ENCODE data around the gene CAPN10.
A peak's percentile ranks its signal among the peaks of the same experiment; 100 is the strongest.
"Not testable (repeated sequence)": the region's sequence is repeated elsewhere in the genome, so short reads cannot be mapped to it uniquely, and the experiment has no call there.

The CAPN10 gene

GRCh38 chr2:240586198-240586918 is at the start of gene CAPN10:
Gene CAPN10, plus strand, starts transcription at chr2:240586734. Its CDS starts 178 bp downstream, at chr2:240586912.
- Mint-ChIP-seq H3K36me3 (ENCODE audit: low read depth) (peaks cover 11% of the 10 kb centered on the region), H3K27me3 (ENCODE audit: low read depth) (no peaks in the 10 kb centered on the region), H3K4me1 (ENCODE audit: low read depth) (peaks cover 33% of the 10 kb centered on the region), H3K4me3 (peak within 1 kb of the TSS; percentile 94), H3K27ac (peak within 1 kb of the TSS; percentile 90), H3K9me3 (no peaks in the 10 kb centered on the region)

DNA sequence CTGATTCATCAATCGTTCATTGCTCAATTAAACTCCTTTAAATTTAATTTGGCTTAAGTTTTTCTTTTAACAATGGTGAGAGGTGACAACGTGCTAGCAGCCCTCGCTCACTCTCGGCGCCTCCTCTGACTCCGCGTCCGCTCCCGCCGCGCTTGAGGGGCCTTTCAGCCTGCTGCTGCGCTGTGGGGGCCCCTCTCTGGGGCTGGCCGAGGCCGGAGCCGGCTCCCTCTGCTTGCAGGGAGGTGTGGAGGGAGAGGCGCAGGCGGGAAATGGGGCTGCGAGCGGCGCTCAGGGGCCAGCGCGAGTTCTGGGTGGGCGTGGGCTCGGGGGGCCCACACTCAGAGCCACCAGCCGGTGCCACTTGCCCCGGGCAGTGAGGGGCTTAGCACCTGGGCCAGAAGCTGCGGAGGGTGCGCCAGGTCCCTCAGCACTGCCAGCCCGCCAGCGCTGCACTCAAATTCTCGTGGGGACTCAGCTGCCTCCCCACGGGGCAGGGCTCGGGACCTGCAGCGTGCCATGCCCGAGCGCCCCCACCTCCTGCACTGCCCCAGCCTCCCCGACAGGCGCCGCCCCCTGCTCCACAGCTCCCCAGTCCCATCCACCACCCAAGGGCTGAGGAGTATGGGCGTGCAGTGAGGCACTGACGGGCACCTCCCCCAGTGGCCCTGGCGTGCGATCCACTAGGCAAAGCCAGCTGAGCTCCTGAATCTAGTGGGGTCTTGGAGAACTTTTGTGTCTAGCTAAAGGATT is 48.3 kb upstream of the CAPN10 start:
- Mint-ChIP-seq H3K27me3 (ENCODE audit: low read depth) (no peaks in the 10 kb centered on the region), H3K27ac (no peak overlapping the region), H3K36me3 (ENCODE audit: low read depth) (peaks cover 44% of the 10 kb centered on the region), H3K4me3 (no peak overlapping the region), H3K9me3 (peaks cover 10% of the 10 kb centered on the region), H3K4me1 (ENCODE audit: low read depth) (no peaks in the 10 kb centered on the region)

DNA sequence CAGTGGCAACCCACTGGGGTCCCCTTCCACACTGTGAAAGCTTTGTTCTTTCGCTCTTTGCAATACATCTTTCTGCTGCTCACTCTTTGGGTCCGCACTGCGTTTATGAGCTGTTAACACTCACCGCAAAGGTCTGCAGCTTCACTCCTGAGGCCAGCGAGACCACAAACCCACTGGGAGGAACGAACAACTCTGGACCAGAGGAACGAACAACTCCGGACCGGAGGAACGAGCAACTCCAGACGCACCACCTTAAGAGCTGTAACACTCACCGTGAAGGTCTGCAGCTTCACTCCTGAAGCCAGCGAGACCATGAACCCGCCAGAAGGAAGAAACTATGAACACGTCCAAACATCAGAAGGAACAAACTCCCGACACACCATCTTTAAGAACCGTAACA is 47.4 kb upstream of the CAPN10 start:
- not testable (repeated sequence) for H3K9me3 Mint-ChIP-seq; H3K4me3 Mint-ChIP-seq; H3K27me3 Mint-ChIP-seq (ENCODE audit: low read depth); H3K4me1 Mint-ChIP-seq (ENCODE audit: low read depth); H3K27ac Mint-ChIP-seq
- peaks cover 39% of the 10 kb centered on the region for H3K36me3 Mint-ChIP-seq (ENCODE audit: low read depth)

- no peak overlapping the region for H3K27ac Mint-ChIP-seq
- H3K4me1 Mint-ChIP-seq (ENCODE audit: low read depth) = no peaks in the 10 kb centered on the region
- peaks cover 39% of the 10 kb centered on the region for H3K36me3 Mint-ChIP-seq (ENCODE audit: low read depth)
- peaks cover 12% of the 10 kb centered on the region for H3K9me3 Mint-ChIP-seq
- no peak overlapping the region for H3K4me3 Mint-ChIP-seq
- no peaks in the 10 kb centered on the region for H3K27me3 Mint-ChIP-seq (ENCODE audit: low read depth)
These were observed 46.6 kb upstream of the CAPN10 start for GRCh38 chr2:240539906-240540305.

DNA sequence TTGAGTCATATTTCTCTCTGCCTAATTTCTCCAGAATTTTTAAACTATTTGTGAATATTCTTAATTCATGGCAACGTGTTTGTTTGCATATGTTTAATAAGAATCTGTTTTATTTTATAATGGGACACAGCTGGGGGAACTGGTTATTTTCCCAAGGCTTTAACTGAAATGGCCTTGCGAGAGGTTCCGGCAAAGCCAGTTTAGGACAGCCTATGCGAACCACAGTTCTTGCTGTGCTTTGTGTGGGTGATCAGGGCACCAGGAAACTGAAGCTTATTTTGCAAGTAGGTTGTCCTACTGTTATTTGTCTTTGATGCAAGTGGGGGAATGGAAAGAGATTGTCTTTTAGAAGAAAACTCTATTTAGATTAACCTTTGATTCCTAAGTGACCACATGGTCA is 35.2 kb upstream of the CAPN10 start:
- Mint-ChIP-seq H3K9me3 (peaks cover 15% of the 10 kb centered on the region), H3K4me3 (no peak overlapping the region), H3K4me1 (ENCODE audit: low read depth) (peaks cover 3% of the 10 kb centered on the region), H3K27ac (no peak overlapping the region), H3K36me3 (ENCODE audit: low read depth) (peaks cover 32% of the 10 kb centered on the region), H3K27me3 (ENCODE audit: low read depth) (no peaks in the 10 kb centered on the region)

DNA sequence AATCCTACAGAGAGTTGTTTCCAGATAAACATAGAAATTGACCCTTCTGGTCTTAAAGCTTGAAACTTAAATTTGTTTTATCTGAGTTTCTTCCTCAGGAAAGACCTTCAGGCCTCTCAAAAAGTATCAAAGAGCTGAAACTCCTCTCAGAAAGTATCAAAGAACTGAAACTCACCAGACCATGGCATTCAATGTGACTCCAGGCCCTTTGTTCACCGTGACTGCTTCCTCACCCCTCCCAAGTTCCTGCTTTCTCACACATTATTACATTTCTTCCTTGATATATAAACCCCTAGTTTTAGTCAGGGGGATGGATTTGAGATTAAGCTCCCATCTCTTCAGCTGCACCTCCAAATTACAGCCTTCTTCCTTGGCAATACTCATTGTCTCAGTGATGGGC is 34.7 kb upstream of the CAPN10 start:
- no peak overlapping the region for H3K27ac Mint-ChIP-seq
- H3K36me3 Mint-ChIP-seq (ENCODE audit: low read depth) = peaks cover 32% of the 10 kb centered on the region
- H3K9me3 Mint-ChIP-seq = peaks cover 15% of the 10 kb centered on the region
- no peak overlapping the region for H3K4me3 Mint-ChIP-seq
- H3K4me1 Mint-ChIP-seq (ENCODE audit: low read depth) = peaks cover 8% of the 10 kb centered on the region
- H3K27me3 Mint-ChIP-seq (ENCODE audit: low read depth) = no peaks in the 10 kb centered on the region

- H3K4me1 Mint-ChIP-seq (ENCODE audit: low read depth) = peaks cover 18% of the 10 kb centered on the region
- H3K27ac Mint-ChIP-seq = no peak overlapping the region
- H3K27me3 Mint-ChIP-seq (ENCODE audit: low read depth) = no peaks in the 10 kb centered on the region
- H3K9me3 Mint-ChIP-seq = peaks cover 15% of the 10 kb centered on the region
- H3K36me3 Mint-ChIP-seq (ENCODE audit: low read depth) = peaks cover 30% of the 10 kb centered on the region
- no peak overlapping the region for H3K4me3 Mint-ChIP-seq
These were observed 32.5 kb upstream of the CAPN10 start for GRCh38 chr2:240553956-240554480.

GRCh38 chr2:240554767-240555493 is 31.6 kb upstream of the CAPN10 start:
- peaks cover 27% of the 10 kb centered on the region for H3K4me1 Mint-ChIP-seq (ENCODE audit: low read depth)
- H3K36me3 Mint-ChIP-seq (ENCODE audit: low read depth) = peaks cover 29% of the 10 kb centered on the region
- no peak overlapping the region for H3K4me3 Mint-ChIP-seq
- H3K27me3 Mint-ChIP-seq (ENCODE audit: low read depth) = no peaks in the 10 kb centered on the region
- no peak overlapping the region for H3K27ac Mint-ChIP-seq
- H3K9me3 Mint-ChIP-seq = peaks cover 15% of the 10 kb centered on the region

GRCh38 chr2:240555541-240556250 is 30.8 kb upstream of the CAPN10 start:
- no peaks in the 10 kb centered on the region for H3K27me3 Mint-ChIP-seq (ENCODE audit: low read depth)
- H3K4me1 Mint-ChIP-seq (ENCODE audit: low read depth) = peaks cover 27% of the 10 kb centered on the region
- H3K27ac Mint-ChIP-seq = no peak overlapping the region
- H3K36me3 Mint-ChIP-seq (ENCODE audit: low read depth) = peaks cover 26% of the 10 kb centered on the region
- peaks cover 14% of the 10 kb centered on the region for H3K9me3 Mint-ChIP-seq
- no peak overlapping the region for H3K4me3 Mint-ChIP-seq

DNA sequence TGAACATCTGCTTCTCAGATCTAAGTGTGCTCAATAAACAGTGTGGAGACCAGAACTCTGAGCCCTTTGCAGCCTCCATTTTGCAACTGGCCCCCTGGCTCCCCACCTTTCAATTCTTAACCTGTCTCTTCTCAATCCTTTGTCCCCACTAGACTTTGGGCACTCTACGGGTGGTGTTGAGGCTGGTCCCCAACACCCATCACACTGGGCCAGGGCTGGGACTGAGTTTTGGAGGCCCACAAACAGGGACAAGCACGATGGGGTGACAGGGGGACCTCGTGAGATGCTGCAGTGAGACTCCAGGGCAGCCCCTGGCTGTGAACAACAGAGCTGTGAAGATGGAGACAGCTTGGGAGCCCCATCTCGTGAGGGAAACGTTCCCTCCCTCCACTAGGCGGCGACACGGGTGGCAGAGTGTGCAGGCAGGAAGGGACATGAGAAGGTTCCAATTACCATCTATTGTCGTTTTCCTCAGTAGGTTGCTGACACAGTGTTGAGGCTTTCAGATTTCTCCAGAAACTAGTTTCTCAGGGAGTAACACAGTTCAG is 29.9 kb upstream of the CAPN10 start:
- H3K27ac Mint-ChIP-seq = no peak overlapping the region
- no peak overlapping the region for H3K4me3 Mint-ChIP-seq
- no peaks in the 10 kb centered on the region for H3K27me3 Mint-ChIP-seq (ENCODE audit: low read depth)
- H3K9me3 Mint-ChIP-seq = peaks cover 5% of the 10 kb centered on the region
- peaks cover 33% of the 10 kb centered on the region for H3K4me1 Mint-ChIP-seq (ENCODE audit: low read depth)
- H3K36me3 Mint-ChIP-seq (ENCODE audit: low read depth) = peaks cover 20% of the 10 kb centered on the region

DNA sequence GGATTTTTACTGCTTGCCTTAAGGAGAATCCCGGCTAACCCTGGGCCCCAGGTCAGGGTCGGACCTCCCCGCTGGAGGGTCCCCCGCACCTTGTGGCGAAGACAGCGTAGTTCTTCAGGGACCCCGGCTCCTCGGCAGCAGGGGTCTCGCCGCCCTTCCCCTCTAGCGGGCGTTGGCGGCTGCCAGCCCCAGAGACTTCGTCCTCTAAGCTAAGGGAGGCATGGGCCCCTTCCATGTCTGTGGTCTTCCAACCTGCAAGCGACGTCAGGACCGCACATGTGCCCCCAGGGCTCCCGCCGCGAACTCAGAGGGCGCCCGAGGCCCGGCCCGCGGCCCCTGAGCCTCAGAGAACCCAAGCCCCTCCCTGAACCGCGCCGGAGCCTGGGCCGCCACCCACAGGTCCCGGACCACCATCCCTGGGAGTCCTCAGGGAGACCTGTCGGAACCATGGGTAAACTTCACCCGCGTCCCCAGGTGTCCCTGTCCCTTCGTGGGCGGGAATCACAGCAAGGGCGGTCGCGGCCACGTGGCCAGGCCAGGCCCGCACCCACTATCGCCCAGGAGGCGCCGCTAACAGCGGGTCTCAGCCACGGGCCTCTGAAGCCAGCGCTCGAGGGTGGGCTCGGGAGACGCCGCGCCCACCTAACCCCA is 29.3 kb upstream of the CAPN10 start:
- no peak overlapping the region for H3K4me3 Mint-ChIP-seq
- no peaks in the 10 kb centered on the region for H3K9me3 Mint-ChIP-seq
- H3K4me1 Mint-ChIP-seq (ENCODE audit: low read depth) = peaks cover 37% of the 10 kb centered on the region
- H3K27ac Mint-ChIP-seq = no peak overlapping the region
- no peaks in the 10 kb centered on the region for H3K27me3 Mint-ChIP-seq (ENCODE audit: low read depth)
- peaks cover 17% of the 10 kb centered on the region for H3K36me3 Mint-ChIP-seq (ENCODE audit: low read depth)

- peaks cover 40% of the 10 kb centered on the region for H3K4me1 Mint-ChIP-seq (ENCODE audit: low read depth)
- no peaks in the 10 kb centered on the region for H3K9me3 Mint-ChIP-seq
- H3K36me3 Mint-ChIP-seq (ENCODE audit: low read depth) = peaks cover 18% of the 10 kb centered on the region
- H3K27me3 Mint-ChIP-seq (ENCODE audit: low read depth) = no peaks in the 10 kb centered on the region
- H3K4me3 Mint-ChIP-seq = peak within 1 kb of the TSS; percentile 79
- H3K27ac Mint-ChIP-seq = peak within 1 kb of the TSS; percentile 20
These were observed 28.7 kb upstream of the CAPN10 start, which contains the start of gene ANKMY1 for GRCh38 chr2:240557808-240558207. Gene ANKMY1, minus strand, starts transcription at chr2:240557988. Its CDS starts 653 bp downstream, at chr2:240557335.

GRCh38 chr2:240558236-240558761 is 28.2 kb upstream of the CAPN10 start:
- Mint-ChIP-seq H3K9me3 (no peaks in the 10 kb centered on the region), H3K36me3 (ENCODE audit: low read depth) (peaks cover 16% of the 10 kb centered on the region), H3K4me3 (peak overlapping the region; percentile 79), H3K27ac (no peak overlapping the region), H3K27me3 (ENCODE audit: low read depth) (no peaks in the 10 kb centered on the region), H3K4me1 (ENCODE audit: low read depth) (peaks cover 42% of the 10 kb centered on the region)

Measured in T-helper 1 cell treated with Interleukin-12 subunit alpha and Interleukin-12 subunit beta and Interleukin-4 antibody, amounts not matched to agents 30 μg/mL and 1 μg/mL, for 36 hours (primary cell).